Psoas muscle (tissue), 8 donors: ENCODE data around the gene LHPP. TPM values are rescaled to one million over a fixed set of nuclear protein-coding genes. Genes with fewer than 3 reads are reported as not detected.

ENCODE experiments used
- ATAC-seq, 4 donors: fragments of 200-7000 bp; cut with Tn5 transposase; one replicate each; pipeline ENCODE4 v1.9.1; 2020; ENCODE audit warnings: moderate library complexity in 3 of 4, mild to moderate bottlenecking in 2 of 4
- DNase-seq, 2 donors: peaks; one replicate each; pipeline ENCODE4 v3.0.0-alpha.2; 2020
- H3K27ac ChIP-seq: fragments of 200-600 bp; one replicate; pipeline ENCODE4 v1.8.0; 2022
- H3K27me3 ChIP-seq, 3 donors: fragments of 200-600 bp in 1 of 3; one replicate each; pipeline versions ENCODE4 v1.6.1 to v1.8.0; 2013 to 2022; ENCODE audit warnings: low read length in 2 of 3, mild to moderate bottlenecking in 2 of 3, moderate library complexity in 1 of 3; ENCODE audit not compliant: insufficient read depth in 3 of 3
- H3K36me3 ChIP-seq, 2 donors: fragments of 200-600 bp in 1 of 2; one replicate each; pipeline versions ENCODE4 v1.6.1 to v1.8.0; 2013 to 2022; ENCODE audit warnings: low read depth in 1 of 2, mild to moderate bottlenecking in 1 of 2, moderate library complexity in 1 of 2; ENCODE audit not compliant: insufficient read depth in 1 of 2
- H3K4me1 ChIP-seq: fragments of 200-600 bp; one replicate; pipeline ENCODE4 v1.8.0; 2022
- H3K4me3 ChIP-seq: fragments of 200-600 bp; one replicate; pipeline ENCODE4 v1.8.0; 2022; ENCODE audit warnings: mild to moderate bottlenecking
- H3K9me3 ChIP-seq: fragments of 200-600 bp; one replicate; pipeline ENCODE4 v1.8.0; 2022
- WGBS, 3 donors: extraction: QIAGEN DNeasy Blood & Tissue Kit; methylation state at CpG; one replicate each; pipeline versions ENCODE4 v1.1.6 to v1.1.7; 2013; 5-methylcytosine and 5-hydroxymethylcytosine counted together
- intact Hi-C, 2 donors: fragments of 100-400 bp; cut with DNase I; formaldehyde crosslinking; loops; one replicate each; pipeline versions ENCODE4 v1.11.0 to v1.14.2; 2022
- polyA plus RNA-seq, 3 donors: library from polyadenylated mRNA; stranded (reverse); fragments of 200-250 nt; gene quantifications; one replicate each; pipeline ENCODE4 v1.2.3, GENCODE V29; 2013
- total RNA-seq, 4 donors: library from RNA; stranded (reverse); fragmentation: NEBNext Ultra II Directional in 2 of 4; extraction: Animal tissue kit (Norgen Biotek cat#: 25700) in 2 of 4; gene quantifications; one replicate each; pipeline versions ENCODE4 v1.2.1 to v1.2.4, GENCODE V29; 2021 to 2023
- TF ChIP-seq, protein P1 (sequence below): fragments of 200-600 bp; IDR thresholded peaks from one replicate; pipeline ENCODE4 v1.8.0; 2022; ENCODE audit warnings: antibody characterized with exemption
- donor health status: healthy with polysubstance abuse.
- donor health status: DM: no; HTN: no; CAD: no; lungs with moderate emphysema.
- donor health status: Bipolar disorder and iron deficiency.
- donor health status: healthy.
- donor health status: DM: yes; HTN: yes; CAD: no.
- donor health status: DM: no; HTN: no; CAD: no.
- donor health status: DM: no; HTN: no; CAD: no.
- donor health status: DM: yes; HTN: yes; CAD: no.

Gene LHPP
- total and polyA plus RNA-seq, 7 donors, result 4.7 to 12.8 (median 6.1) TPM

DNA sequence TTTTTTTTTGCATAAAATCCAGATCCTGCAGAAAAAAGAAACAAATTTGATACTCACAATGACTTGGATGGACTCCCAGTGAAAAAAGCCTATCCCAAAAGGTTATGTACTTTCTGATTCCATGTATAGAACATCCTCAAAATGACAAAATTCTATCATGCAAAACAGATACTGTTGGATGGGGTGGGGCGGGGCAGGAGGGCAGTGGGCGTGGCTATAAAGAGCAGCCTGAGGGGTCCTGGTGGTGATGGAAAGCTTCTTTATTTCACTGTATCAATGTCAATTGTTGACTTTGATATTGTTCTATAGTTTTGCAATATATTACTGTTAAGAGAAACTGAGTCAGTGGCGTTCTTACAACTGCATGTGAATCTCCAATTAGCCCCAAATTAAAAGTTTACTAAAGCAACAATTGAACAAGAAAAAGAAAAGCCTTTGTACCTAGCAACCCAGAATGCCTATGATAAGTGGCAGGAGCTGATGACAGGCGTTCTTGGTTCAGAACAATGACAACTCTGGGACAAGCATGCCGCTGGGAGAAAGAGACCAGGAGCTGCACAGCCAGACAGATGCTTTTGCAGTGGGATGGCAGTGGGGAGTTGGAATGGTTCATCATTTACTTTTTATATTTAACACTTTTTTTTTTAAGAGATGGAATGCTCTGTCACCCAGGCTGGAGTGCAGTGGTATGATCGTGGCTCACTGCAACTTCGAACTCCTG, 101.9 kb downstream of the LHPP start:
- no peak overlapping the region for H3K27ac ChIP-seq
- 93 to 97% (median 95%) methylated on average over 7 of the region's 7 CpGs for WGBS, 3 donors
- intact Hi-C loops, result no loop called here
- H3K27me3 ChIP-seq, result no peaks in the 10 kb centered on the region
- H3K4me3 ChIP-seq, result no peak overlapping the region
- H3K36me3 ChIP-seq, result no peaks in the 10 kb centered on the region
- H3K4me1 ChIP-seq, result peaks cover 58% of the 10 kb centered on the region
- TF ChIP-seq, protein P1, sequence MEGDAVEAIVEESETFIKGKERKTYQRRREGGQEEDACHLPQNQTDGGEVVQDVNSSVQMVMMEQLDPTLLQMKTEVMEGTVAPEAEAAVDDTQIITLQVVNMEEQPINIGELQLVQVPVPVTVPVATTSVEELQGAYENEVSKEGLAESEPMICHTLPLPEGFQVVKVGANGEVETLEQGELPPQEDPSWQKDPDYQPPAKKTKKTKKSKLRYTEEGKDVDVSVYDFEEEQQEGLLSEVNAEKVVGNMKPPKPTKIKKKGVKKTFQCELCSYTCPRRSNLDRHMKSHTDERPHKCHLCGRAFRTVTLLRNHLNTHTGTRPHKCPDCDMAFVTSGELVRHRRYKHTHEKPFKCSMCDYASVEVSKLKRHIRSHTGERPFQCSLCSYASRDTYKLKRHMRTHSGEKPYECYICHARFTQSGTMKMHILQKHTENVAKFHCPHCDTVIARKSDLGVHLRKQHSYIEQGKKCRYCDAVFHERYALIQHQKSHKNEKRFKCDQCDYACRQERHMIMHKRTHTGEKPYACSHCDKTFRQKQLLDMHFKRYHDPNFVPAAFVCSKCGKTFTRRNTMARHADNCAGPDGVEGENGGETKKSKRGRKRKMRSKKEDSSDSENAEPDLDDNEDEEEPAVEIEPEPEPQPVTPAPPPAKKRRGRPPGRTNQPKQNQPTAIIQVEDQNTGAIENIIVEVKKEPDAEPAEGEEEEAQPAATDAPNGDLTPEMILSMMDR, result no peak
- DNase-seq (no peak), ATAC-seq (no peak)
- H3K9me3 ChIP-seq, result no peaks in the 10 kb centered on the region

DNA sequence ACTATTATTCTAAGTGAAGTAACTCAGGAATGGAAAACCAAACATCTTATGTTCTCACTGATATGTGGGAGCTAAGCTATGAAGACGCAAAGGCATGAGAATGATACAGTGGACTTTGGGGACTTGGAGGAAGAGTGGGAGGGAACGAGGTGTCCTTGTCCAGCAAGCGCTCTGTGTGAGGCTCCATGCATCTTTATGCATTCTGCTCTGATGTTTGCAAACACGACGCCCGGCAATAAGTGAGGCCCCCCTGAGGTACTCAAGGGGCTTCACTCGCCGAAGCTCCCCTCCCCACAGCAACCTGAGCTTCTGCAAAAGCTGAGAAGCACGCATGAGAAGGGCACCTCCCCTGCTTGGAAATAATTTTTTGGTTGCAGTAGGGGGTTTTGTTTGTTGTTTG, 103.3 kb downstream of the LHPP start:
- 70 to 78% (median 70%) methylated on average over 9 of the region's 9 CpGs for whole genome bisulfite sequencing, 3 donors
- no peak for DNase-seq
- Histone ChIP-seq H3K27me3 (no peaks in the 10 kb centered on the region), H3K27ac (peak overlapping the region; percentile 73), H3K36me3 (no peaks in the 10 kb centered on the region), H3K9me3 (no peaks in the 10 kb centered on the region), H3K4me3 (no peak overlapping the region), H3K4me1 (peaks cover 44% of the 10 kb centered on the region)
- intact Hi-C loops, result loop anchor here in 1 of 2 donors (5.0 kb wide), 1 partner anchor 33 kb away; no protein-coding TSS in a partner anchor
- ATAC-seq, result no peak
- TF ChIP-seq, protein P1, result no peak

DNA sequence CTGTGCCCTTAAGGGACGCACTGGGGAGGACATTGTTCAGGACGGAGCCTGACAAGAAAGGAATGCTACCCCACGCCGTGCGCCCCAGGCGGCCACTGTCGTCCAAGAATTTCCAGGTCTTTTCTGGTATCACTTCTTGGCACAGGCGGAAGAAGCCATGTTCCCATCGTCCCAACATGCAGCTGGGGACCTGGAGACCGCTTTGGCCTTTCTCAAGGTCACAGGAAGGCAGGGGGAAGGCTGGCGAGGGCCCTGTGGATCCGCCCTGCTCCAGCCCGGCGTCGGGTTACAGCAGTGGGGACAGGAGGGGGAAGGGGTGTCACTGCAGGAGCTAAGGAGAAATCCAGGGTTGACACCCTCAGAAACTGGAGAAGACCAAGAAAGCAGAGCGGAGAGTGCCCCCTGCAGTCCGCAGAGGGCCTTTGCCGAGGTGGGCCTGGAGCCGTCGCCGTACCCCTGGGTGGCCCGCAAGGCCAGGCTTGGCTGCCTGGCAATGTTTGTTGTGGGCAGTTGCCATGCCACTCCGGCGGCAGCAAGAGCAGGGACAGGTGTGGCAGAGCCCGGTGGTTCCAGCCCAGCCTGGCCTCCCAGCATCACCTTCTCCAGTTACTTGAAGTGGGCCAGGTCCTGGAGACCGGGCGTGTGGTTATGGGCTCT, 104.1 kb downstream of the LHPP start:
- ATAC-seq (peak; percentile 89 to 96 (median 90)), DNase-seq (peak; percentile 76 to 93)
- WGBS, 3 donors, result 23 to 28% (median 26%) methylated on average over 26 to 27 of the region's 27 CpGs
- no peaks in the 10 kb centered on the region for H3K27me3 ChIP-seq
- H3K36me3 ChIP-seq, result no peaks in the 10 kb centered on the region
- TF ChIP-seq, protein P1, result peak; percentile 64
- H3K27ac ChIP-seq, result peak overlapping the region; percentile 73
- H3K4me3 ChIP-seq, result no peak overlapping the region
- H3K9me3 ChIP-seq, result no peaks in the 10 kb centered on the region
- intact Hi-C loops, result loop anchor here in 1 of 2 donors (2.0 to 5.0 kb wide), 2 partner anchors 25 to 33 kb away; no protein-coding TSS in a partner anchor
- peaks cover 35% of the 10 kb centered on the region for H3K4me1 ChIP-seq

DNA sequence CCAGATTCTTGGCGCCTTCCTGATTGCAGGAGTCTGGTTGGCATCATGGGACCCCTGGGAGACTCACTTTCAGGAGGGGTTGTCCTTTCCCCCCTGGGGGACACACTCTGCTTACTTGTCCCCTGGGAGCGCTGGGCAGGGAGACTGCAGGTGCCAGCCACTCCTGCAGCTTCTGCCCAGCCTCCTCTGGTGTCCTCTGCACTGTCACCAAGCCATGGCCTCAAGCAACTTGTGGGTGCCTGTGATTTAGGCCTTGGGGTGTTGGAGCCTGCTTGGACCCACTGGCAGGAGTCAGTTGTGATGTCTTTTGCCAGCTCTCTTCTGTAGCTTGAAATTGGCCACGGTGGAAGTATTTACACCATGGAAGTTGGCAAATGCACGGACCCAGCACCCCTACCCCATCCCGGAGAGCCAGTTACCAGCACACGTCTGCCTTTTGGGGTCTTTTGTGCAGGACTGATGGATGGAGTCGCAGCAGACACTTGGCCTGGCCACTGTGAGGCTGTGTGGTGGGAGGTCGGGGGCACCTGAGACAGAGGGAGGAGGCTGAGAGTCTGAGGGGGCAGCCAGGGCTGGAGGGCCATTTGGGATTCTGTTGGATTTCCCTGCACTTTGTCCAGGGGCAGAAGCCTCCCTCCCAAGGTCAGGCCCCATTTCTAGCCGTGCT, 104.7 kb downstream of the LHPP start:
- TF ChIP-seq, protein P1, result no peak
- peaks cover 29% of the 10 kb centered on the region for H3K4me1 ChIP-seq
- peak in 3 of 4 donors; percentile 23 to 36 (median 26) for ATAC-seq
- H3K36me3 ChIP-seq, result no peaks in the 10 kb centered on the region
- H3K9me3 ChIP-seq, result no peaks in the 10 kb centered on the region
- intact Hi-C loops, result loop anchor here in 1 of 2 donors (2.0 to 5.0 kb wide), 2 partner anchors 26 to 34 kb away; no protein-coding TSS in a partner anchor
- H3K27me3 ChIP-seq, result no peaks in the 10 kb centered on the region
- WGBS, 3 donors, result 60 to 64% (median 64%) methylated on average over 9 of the region's 9 CpGs
- H3K4me3 ChIP-seq, result no peak overlapping the region
- no peak for DNase-seq
- H3K27ac ChIP-seq, result peak overlapping the region; percentile 73
